CD14-positive monocyte (primary cell): ENCODE data around the gene FIGLA. TPM values are rescaled to one million over a fixed set of nuclear protein-coding genes. Genes with fewer than 3 reads are reported as not detected.

Experiments
- DNase-seq, 3 donors: peaks; one replicate each; pipeline ENCODE4 v3.0.0-alpha.2; 2011 to 2022
- H2AFZ ChIP-seq: 2 replicates; pipeline ENCODE4 v1.6.0; 2012; ENCODE audit warnings: mild to moderate bottlenecking, low read depth, low read length, inconsistent platforms; ENCODE audit not compliant: insufficient read depth, poor library complexity, severe bottlenecking
- H3K27ac ChIP-seq, 2 donors: 1 replicate in 1 of 2; 2 replicates in 1 of 2; pipeline ENCODE4 v1.5.1; 2012 to 2013; ENCODE audit warnings: low read length in 2 of 2, control low read depth in 1 of 2, inconsistent platforms in 1 of 2, low read depth in 1 of 2, mild to moderate bottlenecking in 1 of 2
- H3K27me3 ChIP-seq, 2 donors: one replicate each; pipeline versions ENCODE4 v1.6.0 to v1.6.1; 2011 to 2013; ENCODE audit warnings: low read length in 2 of 2; ENCODE audit not compliant: control insufficient read depth in 2 of 2, insufficient read depth in 2 of 2
- H3K36me3 ChIP-seq, 2 donors: replicated peaks in 1 of 2; 1 replicate in 1 of 2; 2 replicates in 1 of 2; pipeline versions ENCODE4 v1.5.1 to v1.6.1; 2012 to 2013; ENCODE audit warnings: low read length in 2 of 2, control low read depth in 1 of 2, inconsistent platforms in 1 of 2, mild to moderate bottlenecking in 1 of 2; ENCODE audit not compliant: insufficient read depth in 2 of 2, control insufficient read depth in 1 of 2
- H3K4me1 ChIP-seq, 2 donors: 1 replicate in 1 of 2; 2 replicates in 1 of 2; pipeline versions ENCODE4 v1.5.1 to v1.6.1; 2012 to 2013; ENCODE audit warnings: low read length in 2 of 2, control low read depth in 1 of 2, inconsistent platforms in 1 of 2, mild to moderate bottlenecking in 1 of 2, moderate library complexity in 1 of 2; ENCODE audit not compliant: insufficient read depth in 2 of 2, control insufficient read depth in 1 of 2
- H3K4me2 ChIP-seq: replicated peaks from 2 replicates; pipeline ENCODE3; 2012; ENCODE audit warnings: low read length, moderate library complexity, mild to moderate bottlenecking; ENCODE audit not compliant: poor library complexity, severe bottlenecking; ENCODE audit errors: extremely low read depth
- H3K4me3 ChIP-seq, 3 experiments: fragments of 200-600 bp in 1 of 3; sonication (generic) in 1 of 3; replicated peaks in 1 of 3; 1 replicate in 2 of 3; 2 replicates in 1 of 3; pipeline ENCODE4 v1.5.1; 2011 to 2013; ENCODE audit warnings: low read length in 3 of 3, mild to moderate bottlenecking in 3 of 3, control low read depth in 2 of 3, low read depth in 2 of 3, inconsistent platforms in 1 of 3, moderate library complexity in 1 of 3
- H3K79me2 ChIP-seq: 2 replicates; pipeline ENCODE4 v1.6.0; 2012; ENCODE audit warnings: mild to moderate bottlenecking, control low read depth, inconsistent platforms, low read length, moderate library complexity; ENCODE audit not compliant: insufficient read depth
- H3K9ac ChIP-seq: 2 replicates; pipeline ENCODE4 v1.6.0; 2017; ENCODE audit warnings: low read length, mild to moderate bottlenecking; ENCODE audit not compliant: insufficient read depth, poor library complexity, severe bottlenecking
- H3K9me3 ChIP-seq, 2 donors: replicated peaks in 1 of 2; 1 replicate in 1 of 2; 2 replicates in 1 of 2; pipeline versions ENCODE4 v1.5.1 to v1.6.1; 2012 to 2013; ENCODE audit warnings: low read length in 2 of 2, control low read depth in 1 of 2; ENCODE audit not compliant: control insufficient read depth in 1 of 2, insufficient read depth in 1 of 2
- H4K20me1 ChIP-seq: 2 replicates; pipeline ENCODE4 v1.6.0; 2012; ENCODE audit warnings: mild to moderate bottlenecking, low read length, control low read depth, moderate library complexity; ENCODE audit not compliant: insufficient read depth
- H3K27ac Mint-ChIP-seq, 7 donors: one replicate each; pipeline ENCODE4 v1.8.0; 2020; ENCODE audit warnings: mild to moderate bottlenecking in 7 of 7, mixed read lengths in 7 of 7, moderate library complexity in 6 of 7, inconsistent platforms in 2 of 7
- H3K27me3 Mint-ChIP-seq, 3 donors: one replicate each; pipeline ENCODE4 v1.8.0; 2021 to 2022; ENCODE audit warnings: low read depth in 3 of 3, mild to moderate bottlenecking in 3 of 3, mixed read lengths in 3 of 3, moderate library complexity in 3 of 3, inconsistent platforms in 1 of 3
- H3K36me3 Mint-ChIP-seq, 2 donors: one replicate each; pipeline ENCODE4 v1.8.0; 2020; ENCODE audit warnings: mixed read lengths in 2 of 2, inconsistent platforms in 1 of 2, mild to moderate bottlenecking in 1 of 2
- H3K4me1 Mint-ChIP-seq: one replicate; pipeline ENCODE4 v1.8.0; 2020; ENCODE audit warnings: mild to moderate bottlenecking, mixed read lengths
- H3K4me3 Mint-ChIP-seq, 2 donors: one replicate each; pipeline ENCODE4 v1.8.0; 2020; ENCODE audit warnings: mild to moderate bottlenecking in 2 of 2, mixed read lengths in 2 of 2, moderate library complexity in 1 of 2
- H3K9me3 Mint-ChIP-seq, 7 donors: one replicate each; pipeline ENCODE4 v1.8.0; 2020 to 2022; ENCODE audit warnings: mixed read lengths in 7 of 7, mild to moderate bottlenecking in 6 of 7, moderate library complexity in 6 of 7, inconsistent platforms in 2 of 7
- WGBS: methylation state at CpG from one replicate; pipeline ENCODE4 v1.1.5; 2013; ENCODE audit warnings: missing lambda C conversion rate; ENCODE audit not compliant: insufficient coverage; 5-methylcytosine and 5-hydroxymethylcytosine counted together
- intact Hi-C, 2 donors: fragments of 100-400 bp; cut with micrococcal nuclease; formaldehyde crosslinking; loops; one replicate each; pipeline versions ENCODE4 v1.15.0 to v1.15.1; 2023
- polyA plus RNA-seq, 3 donors: library from polyadenylated mRNA; depleted of rRNA in 1 of 3; unstranded in 2 of 3; stranded (reverse) in 1 of 3; fragments of 300-500 nt in 2 of 3; fragments of >200 nt in 1 of 3; fragmentation: Illumina TruSeq in 2 of 3; gene quantifications; 1 replicate in 2 of 3; 2 replicates in 1 of 3; pipeline ENCODE4 v1.2.3, GENCODE V29; 2012 to 2021
- TF ChIP-seq, protein P1 (sequence below): fragments of 200-600 bp; IDR thresholded peaks from one replicate; pipeline ENCODE4 v1.8.0; 2022; ENCODE audit warnings: antibody characterized with exemption, mild to moderate bottlenecking

The FIGLA gene
- polyA plus RNA-seq, 3 donors, result 0.13 TPM; not detected in 2

DNA sequence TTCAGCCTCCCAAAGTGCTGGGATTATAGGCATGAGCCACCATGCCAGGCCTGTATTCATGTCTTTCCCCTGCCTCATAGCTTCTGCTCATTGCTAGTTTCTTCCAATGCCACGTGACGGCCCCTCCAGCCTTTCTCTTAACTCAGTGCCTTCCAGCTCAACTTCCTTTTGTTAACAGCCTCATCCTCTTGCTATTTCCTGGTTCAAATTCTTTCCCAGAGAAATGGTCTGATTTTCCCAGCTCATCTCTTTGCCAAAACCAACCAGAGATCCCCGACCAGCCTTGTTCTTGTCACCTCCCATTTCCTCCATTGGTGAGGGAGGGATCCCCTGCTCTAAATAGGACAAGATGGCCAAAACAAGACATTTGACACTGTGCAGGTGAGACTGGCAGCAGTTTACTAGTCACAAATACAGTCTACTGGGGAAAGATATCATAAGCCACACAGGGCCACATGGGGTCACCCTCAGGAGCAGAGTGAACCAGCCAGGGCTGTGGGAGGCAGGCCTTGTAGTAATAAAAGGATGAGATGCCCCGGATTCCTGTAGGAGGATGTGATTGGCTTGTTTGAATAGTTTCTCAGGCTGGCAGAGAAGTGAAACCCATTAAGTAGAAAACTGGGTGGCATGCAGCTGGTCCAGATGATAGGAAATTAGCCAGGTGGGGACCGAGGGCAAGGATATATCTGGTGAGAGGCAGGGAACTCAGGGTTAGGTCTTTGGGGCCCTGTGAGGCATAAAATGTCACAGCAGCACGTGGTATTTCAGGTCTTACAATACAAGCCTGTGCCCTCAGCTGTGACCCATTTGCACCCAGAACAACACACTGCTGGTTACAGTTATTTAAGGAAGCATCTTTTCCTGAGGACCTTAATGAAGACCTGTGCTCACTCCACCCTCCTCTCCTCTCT, 38.7 kb upstream of the FIGLA start:
- Histone ChIP-seq H3K9me3 (no peaks in the 10 kb centered on the region), H3K79me2 (no peaks in the 10 kb centered on the region), H3K4me1 (peaks cover 22 to 86% of the 10 kb centered on the region in 2 donors), H4K20me1 (no peaks in the 10 kb centered on the region), H3K36me3 (no peaks in the 10 kb centered on the region), H3K9ac (no peak overlapping the region), H3K27me3 (no peaks in the 10 kb centered on the region), H2AFZ (no peak overlapping the region), H3K4me2 (no peak overlapping the region), H3K27ac (no peak overlapping the region), H3K4me3 (no peak overlapping the region)
- TF ChIP-seq, protein P1, sequence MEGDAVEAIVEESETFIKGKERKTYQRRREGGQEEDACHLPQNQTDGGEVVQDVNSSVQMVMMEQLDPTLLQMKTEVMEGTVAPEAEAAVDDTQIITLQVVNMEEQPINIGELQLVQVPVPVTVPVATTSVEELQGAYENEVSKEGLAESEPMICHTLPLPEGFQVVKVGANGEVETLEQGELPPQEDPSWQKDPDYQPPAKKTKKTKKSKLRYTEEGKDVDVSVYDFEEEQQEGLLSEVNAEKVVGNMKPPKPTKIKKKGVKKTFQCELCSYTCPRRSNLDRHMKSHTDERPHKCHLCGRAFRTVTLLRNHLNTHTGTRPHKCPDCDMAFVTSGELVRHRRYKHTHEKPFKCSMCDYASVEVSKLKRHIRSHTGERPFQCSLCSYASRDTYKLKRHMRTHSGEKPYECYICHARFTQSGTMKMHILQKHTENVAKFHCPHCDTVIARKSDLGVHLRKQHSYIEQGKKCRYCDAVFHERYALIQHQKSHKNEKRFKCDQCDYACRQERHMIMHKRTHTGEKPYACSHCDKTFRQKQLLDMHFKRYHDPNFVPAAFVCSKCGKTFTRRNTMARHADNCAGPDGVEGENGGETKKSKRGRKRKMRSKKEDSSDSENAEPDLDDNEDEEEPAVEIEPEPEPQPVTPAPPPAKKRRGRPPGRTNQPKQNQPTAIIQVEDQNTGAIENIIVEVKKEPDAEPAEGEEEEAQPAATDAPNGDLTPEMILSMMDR, result no peak
- DNase-seq, result no peak
- H3K4me1 Mint-ChIP-seq, result peaks cover 27% of the 10 kb centered on the region
- no peaks in the 10 kb centered on the region for H3K36me3 Mint-ChIP-seq
- H3K27me3 Mint-ChIP-seq, result peaks cover 4 to 8% (median 4%) of the 10 kb centered on the region in 3 donors
- peak overlapping the region in 1 of 2 donors; percentile 2 for H3K4me3 Mint-ChIP-seq
- H3K9me3 Mint-ChIP-seq, result peaks cover 0 to 6% (median 0%) of the 10 kb centered on the region in 7 donors
- peak overlapping the region in 2 of 7 donors; percentile 61 to 70 for H3K27ac Mint-ChIP-seq
- 66% methylated on average over 6 of the region's 6 CpGs for WGBS
- intact Hi-C loops, result no loop called here

DNA sequence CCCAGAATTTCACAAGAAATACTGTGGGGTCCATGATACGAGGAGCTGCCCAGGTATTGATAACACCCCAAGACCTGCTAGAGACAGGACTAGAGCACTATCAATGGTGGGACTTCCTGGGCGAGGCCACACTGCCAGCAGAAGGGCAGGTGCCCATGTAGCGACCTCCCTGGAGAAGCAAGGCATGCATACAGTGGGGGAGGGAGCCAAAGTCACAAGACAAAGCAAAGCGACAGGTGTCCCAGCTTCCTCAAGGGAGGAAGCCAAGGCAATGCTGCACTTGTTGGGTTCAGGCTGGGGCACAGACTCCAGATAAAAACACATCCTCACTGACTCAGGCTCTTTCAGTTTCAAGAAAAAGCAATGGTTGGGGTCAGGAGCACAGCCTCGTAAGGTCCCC, 37.7 kb upstream of the FIGLA start:
- WGBS, result 86% methylated on average over 4 of the region's 5 CpGs
- H3K27ac ChIP-seq, result peak overlapping the region in 1 of 2 donors; percentile 14

More for the DNA sequence above, 37.7 kb upstream of the FIGLA start:
- H3K36me3 Mint-ChIP-seq, result no peaks in the 10 kb centered on the region
- DNase-seq, result no peak
- no peak overlapping the region for H3K9ac ChIP-seq
- H3K4me1 ChIP-seq, result peaks cover 27 to 86% of the 10 kb centered on the region in 2 donors
- H3K27me3 Mint-ChIP-seq, result peaks cover 4 to 8% (median 4%) of the 10 kb centered on the region in 3 donors
- H3K4me1 Mint-ChIP-seq, result peaks cover 32% of the 10 kb centered on the region
- H3K4me3 Mint-ChIP-seq, result no peak overlapping the region
- TF ChIP-seq, protein P1, result no peak
- H3K27me3 ChIP-seq, result no peaks in the 10 kb centered on the region
- intact Hi-C loops, result no loop called here
- H3K36me3 ChIP-seq, result no peaks in the 10 kb centered on the region
- peak overlapping the region in 3 of 7 donors; percentile 19 to 63 (median 44) for H3K27ac Mint-ChIP-seq
- no peak overlapping the region for H3K4me2 ChIP-seq
- no peak overlapping the region for H2AFZ ChIP-seq
- no peaks in the 10 kb centered on the region for H3K9me3 ChIP-seq
- H3K79me2 ChIP-seq, result no peaks in the 10 kb centered on the region
- H3K9me3 Mint-ChIP-seq, result peaks cover 0 to 2% (median 0%) of the 10 kb centered on the region in 7 donors
- H3K4me3 ChIP-seq, result peak overlapping the region in 1 of 3 experiments; percentile 23
- H4K20me1 ChIP-seq, result no peaks in the 10 kb centered on the region
